Tibial nerve (tissue), 4 donors: ENCODE results near the gene GNAT2. TPM values are rescaled to one million over a fixed set of nuclear protein-coding genes. Genes with fewer than 3 reads are reported as not detected.

Experiments used
- DNase-seq, 2 donors: peaks; one replicate each; pipeline ENCODE4 v3.0.0-alpha.2; 2019; ENCODE audit warnings: low spot score in 2 of 2
- H3K27ac ChIP-seq, 4 donors: fragments of 200-600 bp; sonication (generic) in 3 of 4; one replicate each; pipeline ENCODE4 v1.5.1; 2017 to 2019; ENCODE audit warnings: mild to moderate bottlenecking in 1 of 4
- H3K27me3 ChIP-seq, 2 donors: fragments of 200-600 bp; sonication (generic) in 1 of 2; one replicate each; pipeline versions ENCODE4 v1.5.1 to v1.6.0; 2017 to 2019
- H3K36me3 ChIP-seq, 3 donors: fragments of 200-600 bp; sonication (generic); one replicate each; pipeline ENCODE4 v1.5.1; 2018 to 2019
- H3K4me1 ChIP-seq, 4 donors: fragments of 200-600 bp; sonication (generic) in 3 of 4; one replicate each; pipeline ENCODE4 v1.5.1; 2017 to 2019
- H3K4me3 ChIP-seq, 4 donors: fragments of 200-600 bp; sonication (generic) in 3 of 4; one replicate each; pipeline ENCODE4 v1.5.1; 2017 to 2019; ENCODE audit warnings: mild to moderate bottlenecking in 1 of 4, moderate library complexity in 1 of 4
- H3K9me3 ChIP-seq, 4 donors: fragments of 200-600 bp; sonication (generic) in 3 of 4; one replicate each; pipeline ENCODE4 v1.5.1; 2017 to 2019
- EP300 ChIP-seq, 2 donors: sonication (generic); formaldehyde crosslinking; IDR thresholded peaks; one replicate each; pipeline ENCODE4 v1.6.1; 2017; ENCODE audit warnings: antibody characterized with exemption in 2 of 2, mild to moderate bottlenecking in 1 of 2
- POLR2A ChIP-seq, 2 donors: fragments of 450-650 bp; IDR thresholded peaks; one replicate each; pipeline ENCODE4 v1.6.1; 2017; ENCODE audit warnings: antibody characterized with exemption in 2 of 2, mild to moderate bottlenecking in 2 of 2, moderate library complexity in 2 of 2
- WGBS, 2 donors: methylation state at CpG; one replicate each; pipeline ENCODE4 v1.1.5; 2018; 5-methylcytosine and 5-hydroxymethylcytosine counted together
- total RNA-seq, 4 donors: library from RNA; depleted of rRNA; stranded (reverse); fragments of >200 nt; gene quantifications; one replicate each; pipeline ENCODE4 v1.1.0, GENCODE V29; 2016
- TF ChIP-seq, protein P1 (sequence below), 5 experiments: fragments of 200-600 bp in 3 of 5; fragments of 450-650 bp in 2 of 5; sonication (generic) in 3 of 5; IDR thresholded peaks; one replicate each; pipeline ENCODE4 v1.5.1; 2016 to 2019; ENCODE audit warnings: antibody characterized with exemption in 5 of 5, mild to moderate bottlenecking in 3 of 5, moderate library complexity in 2 of 5

The GNAT2 gene
- total RNA-seq, 4 donors from 2014 or later = not detected

DNA sequence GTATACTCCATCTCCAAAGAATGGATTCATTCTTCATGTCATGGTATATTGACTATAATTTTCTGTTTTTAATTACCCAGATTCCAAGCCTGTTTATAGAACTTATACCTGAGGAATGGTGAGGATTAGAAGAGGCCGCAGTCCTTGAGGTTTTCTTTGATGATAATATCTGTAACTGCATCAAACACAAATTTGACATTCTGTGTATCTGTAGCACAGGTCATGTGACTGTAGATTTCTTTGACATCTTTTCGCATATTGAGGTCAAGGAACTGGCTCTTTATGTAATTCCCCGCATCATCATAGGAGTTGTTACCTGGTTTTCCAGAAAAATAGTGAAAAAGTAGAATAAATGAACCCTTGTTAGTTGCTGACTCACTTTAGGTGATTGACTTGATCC is 16.2 kb downstream of the GNAT2 start:
- TF ChIP-seq POLR2A (IDR thresholded peaks at IDR 0.05) (no peak), EP300 (IDR thresholded peaks at IDR 0.05) (no peak)
- TF ChIP-seq, protein P1, sequence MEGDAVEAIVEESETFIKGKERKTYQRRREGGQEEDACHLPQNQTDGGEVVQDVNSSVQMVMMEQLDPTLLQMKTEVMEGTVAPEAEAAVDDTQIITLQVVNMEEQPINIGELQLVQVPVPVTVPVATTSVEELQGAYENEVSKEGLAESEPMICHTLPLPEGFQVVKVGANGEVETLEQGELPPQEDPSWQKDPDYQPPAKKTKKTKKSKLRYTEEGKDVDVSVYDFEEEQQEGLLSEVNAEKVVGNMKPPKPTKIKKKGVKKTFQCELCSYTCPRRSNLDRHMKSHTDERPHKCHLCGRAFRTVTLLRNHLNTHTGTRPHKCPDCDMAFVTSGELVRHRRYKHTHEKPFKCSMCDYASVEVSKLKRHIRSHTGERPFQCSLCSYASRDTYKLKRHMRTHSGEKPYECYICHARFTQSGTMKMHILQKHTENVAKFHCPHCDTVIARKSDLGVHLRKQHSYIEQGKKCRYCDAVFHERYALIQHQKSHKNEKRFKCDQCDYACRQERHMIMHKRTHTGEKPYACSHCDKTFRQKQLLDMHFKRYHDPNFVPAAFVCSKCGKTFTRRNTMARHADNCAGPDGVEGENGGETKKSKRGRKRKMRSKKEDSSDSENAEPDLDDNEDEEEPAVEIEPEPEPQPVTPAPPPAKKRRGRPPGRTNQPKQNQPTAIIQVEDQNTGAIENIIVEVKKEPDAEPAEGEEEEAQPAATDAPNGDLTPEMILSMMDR (IDR thresholded peaks at IDR 0.05) = no peak
- H3K27ac ChIP-seq = no peak overlapping the region
- no peak overlapping the region for H3K4me3 ChIP-seq
- peaks cover 0 to 4% (median 0%) of the 10 kb centered on the region in 3 donors for H3K36me3 ChIP-seq
- no peaks in the 10 kb centered on the region for H3K27me3 ChIP-seq
- 93 to 98% methylated on average over 3 of the region's 3 CpGs for WGBS, 2 donors
- DNase-seq = no peak
- H3K4me1 ChIP-seq = no peaks in the 10 kb centered on the region
- H3K9me3 ChIP-seq = no peaks in the 10 kb centered on the region

GRCh38 chr1:109598655-109599054 is 20.8 kb downstream of the GNAT2 start:
- no peak for DNase-seq
- Histone ChIP-seq H3K27me3 (no peaks in the 10 kb centered on the region), H3K9me3 (no peaks in the 10 kb centered on the region), H3K27ac (no peak overlapping the region), H3K36me3 (peaks cover 0 to 39% (median 0%) of the 10 kb centered on the region in 3 donors), H3K4me1 (no peaks in the 10 kb centered on the region), H3K4me3 (no peak overlapping the region)
- WGBS, 2 donors = 73 to 77% methylated on average over 5 of the region's 5 CpGs
- no peak for TF ChIP-seq POLR2A (IDR thresholded peaks at IDR 0.05)
- no peak for TF ChIP-seq EP300 (IDR thresholded peaks at IDR 0.05)
- TF ChIP-seq, protein P1 (IDR thresholded peaks at IDR 0.05) = no peak

GRCh38 chr1:109598156-109598555 is 21.3 kb downstream of the GNAT2 start:
- DNase-seq = no peak
- Histone ChIP-seq H3K36me3 (peaks cover 0 to 44% (median 0%) of the 10 kb centered on the region in 3 donors), H3K9me3 (no peaks in the 10 kb centered on the region), H3K4me3 (no peak overlapping the region), H3K27ac (no peak overlapping the region), H3K27me3 (no peaks in the 10 kb centered on the region), H3K4me1 (no peaks in the 10 kb centered on the region)
- TF ChIP-seq EP300 (IDR thresholded peaks at IDR 0.05) (no peak), POLR2A (IDR thresholded peaks at IDR 0.05) (no peak)
- TF ChIP-seq, protein P1 (IDR thresholded peaks at IDR 0.05) = no peak
- WGBS, 2 donors = 86 to 89% methylated on average over 1 of the region's 1 CpG

DNA sequence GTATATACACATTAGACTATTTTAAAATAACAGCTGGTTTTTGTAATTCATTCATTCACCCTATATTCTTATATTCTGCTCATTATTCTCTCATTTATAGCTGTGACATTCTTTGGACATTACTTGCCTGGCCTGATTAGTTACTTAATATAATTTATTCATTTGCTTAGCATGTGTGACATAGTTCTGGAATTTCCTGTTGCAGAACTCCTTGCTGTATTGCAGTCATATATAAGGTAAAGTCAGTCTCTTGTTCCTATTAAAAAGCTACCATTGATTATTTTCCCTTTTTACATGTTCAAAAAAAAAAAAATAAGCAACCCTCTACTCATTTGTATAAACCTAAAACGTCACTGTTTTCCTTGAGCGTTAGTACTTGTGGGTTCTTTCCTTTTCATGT is 23.9 kb downstream of the GNAT2 start:
- Histone ChIP-seq H3K36me3 (peaks cover 0 to 68% (median 0%) of the 10 kb centered on the region in 3 donors), H3K27ac (no peak overlapping the region), H3K4me3 (no peak overlapping the region), H3K27me3 (no peaks in the 10 kb centered on the region), H3K9me3 (no peaks in the 10 kb centered on the region), H3K4me1 (no peaks in the 10 kb centered on the region)
- TF ChIP-seq, protein P1 (IDR thresholded peaks at IDR 0.05) = no peak
- no peak for TF ChIP-seq POLR2A (IDR thresholded peaks at IDR 0.05)
- no peak for TF ChIP-seq EP300 (IDR thresholded peaks at IDR 0.05)
- DNase-seq = no peak
- WGBS, 2 donors = 82 to 89% methylated on average over 2 of the region's 2 CpGs

GRCh38 chr1:109592916-109593315 is 26.5 kb downstream of the GNAT2 start:
- Histone ChIP-seq H3K4me3 (no peak overlapping the region), H3K36me3 (peaks cover 0 to 87% (median 0%) of the 10 kb centered on the region in 3 donors), H3K27ac (no peak overlapping the region), H3K27me3 (no peaks in the 10 kb centered on the region), H3K4me1 (no peaks in the 10 kb centered on the region), H3K9me3 (no peaks in the 10 kb centered on the region)
- no peak for TF ChIP-seq EP300 (IDR thresholded peaks at IDR 0.05)
- TF ChIP-seq, protein P1 (IDR thresholded peaks at IDR 0.05) = no peak
- TF ChIP-seq POLR2A (IDR thresholded peaks at IDR 0.05) = no peak
- no peak for DNase-seq
